DOHH2 (cell line): ENCODE results near the gene ARHGDIA.

ENCODE experiments used
- EZH2phosphoT487 ChIP-seq: fragments of 200-600 bp; sonication (generic); IDR thresholded peaks from 2 replicates; pipeline ENCODE4 v1.6.1; 2017; ENCODE audit warnings: borderline replicate concordance, mild to moderate bottlenecking, antibody characterized with exemption, low read length, moderate library complexity, mixed read lengths
- TF ChIP-seq, protein P1 (sequence below): fragments of 200-600 bp; sonication (generic); IDR thresholded peaks from one replicate; pipeline ENCODE4 v1.5.1; 2014; ENCODE audit warnings: antibody characterized with exemption, mild to moderate bottlenecking, low read depth, low read length; ENCODE audit not compliant: poor library complexity, severe bottlenecking

DNA sequence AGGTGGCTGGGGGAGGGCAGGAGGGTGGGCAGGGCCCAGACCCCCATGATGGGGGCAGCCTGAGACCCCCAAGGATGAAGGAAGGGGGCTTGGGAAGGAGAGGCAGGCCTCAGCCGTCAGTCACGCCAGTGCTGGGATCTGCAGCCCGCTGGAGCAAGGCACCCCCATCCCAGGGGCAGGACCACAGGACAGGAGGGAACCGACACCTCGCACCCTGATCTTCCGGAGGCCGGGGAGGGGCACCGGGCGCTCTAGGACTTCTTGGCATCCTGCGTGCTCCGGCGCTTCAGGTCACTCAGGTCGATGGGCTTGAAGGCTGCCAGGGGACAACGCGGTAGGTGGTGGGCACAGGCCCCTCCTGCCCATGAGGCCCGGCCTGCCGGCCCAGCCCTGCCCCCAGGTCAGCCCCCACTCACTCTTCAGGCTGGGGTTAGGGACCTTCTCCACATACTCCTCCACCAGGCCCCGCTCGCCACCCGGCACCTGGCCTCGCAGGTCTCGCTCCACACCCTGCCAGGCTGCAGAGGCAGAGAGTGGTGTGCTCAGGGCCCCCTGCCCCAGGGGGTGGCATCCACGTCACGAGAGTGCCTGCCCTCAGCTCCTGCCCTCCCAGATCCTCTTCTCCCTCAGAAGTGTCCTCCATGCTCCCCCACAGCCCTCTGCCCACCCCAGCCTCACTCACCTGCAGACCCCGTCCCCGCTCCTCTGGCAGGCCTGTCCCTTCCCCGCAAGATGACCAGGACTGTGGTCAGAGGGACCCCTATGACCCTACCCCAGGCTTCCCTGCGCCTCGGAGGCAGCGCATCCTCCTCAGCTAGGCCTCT lies 47.9 kb downstream of the ARHGDIA start:
- TF ChIP-seq, protein P1, sequence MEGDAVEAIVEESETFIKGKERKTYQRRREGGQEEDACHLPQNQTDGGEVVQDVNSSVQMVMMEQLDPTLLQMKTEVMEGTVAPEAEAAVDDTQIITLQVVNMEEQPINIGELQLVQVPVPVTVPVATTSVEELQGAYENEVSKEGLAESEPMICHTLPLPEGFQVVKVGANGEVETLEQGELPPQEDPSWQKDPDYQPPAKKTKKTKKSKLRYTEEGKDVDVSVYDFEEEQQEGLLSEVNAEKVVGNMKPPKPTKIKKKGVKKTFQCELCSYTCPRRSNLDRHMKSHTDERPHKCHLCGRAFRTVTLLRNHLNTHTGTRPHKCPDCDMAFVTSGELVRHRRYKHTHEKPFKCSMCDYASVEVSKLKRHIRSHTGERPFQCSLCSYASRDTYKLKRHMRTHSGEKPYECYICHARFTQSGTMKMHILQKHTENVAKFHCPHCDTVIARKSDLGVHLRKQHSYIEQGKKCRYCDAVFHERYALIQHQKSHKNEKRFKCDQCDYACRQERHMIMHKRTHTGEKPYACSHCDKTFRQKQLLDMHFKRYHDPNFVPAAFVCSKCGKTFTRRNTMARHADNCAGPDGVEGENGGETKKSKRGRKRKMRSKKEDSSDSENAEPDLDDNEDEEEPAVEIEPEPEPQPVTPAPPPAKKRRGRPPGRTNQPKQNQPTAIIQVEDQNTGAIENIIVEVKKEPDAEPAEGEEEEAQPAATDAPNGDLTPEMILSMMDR: no peak
- no peak for TF ChIP-seq EZH2phosphoT487
